Activated T-cell treated with anti-CD3 and anti-CD28 coated beads, Interleukin-2, amount 50 U/mL, for 48 hours (primary cell): ENCODE data around the gene CSPG5.

ENCODE experiments used
- DNase-seq, 2 experiments: peaks; one replicate each; pipeline ENCODE4 v3.0.0-alpha.2; 2020

CSPG5 gene

GRCh38 chr3:47583320-47584075 is 4.8 kb upstream of the CSPG5 start:
- DNase-seq = no peak

GRCh38 chr3:47581835-47582234 is 3.2 kb upstream of the CSPG5 start:
- no peak for DNase-seq

GRCh38 chr3:47581422-47581821 is 2.8 kb upstream of the CSPG5 start:
- DNase-seq = no peak

DNA sequence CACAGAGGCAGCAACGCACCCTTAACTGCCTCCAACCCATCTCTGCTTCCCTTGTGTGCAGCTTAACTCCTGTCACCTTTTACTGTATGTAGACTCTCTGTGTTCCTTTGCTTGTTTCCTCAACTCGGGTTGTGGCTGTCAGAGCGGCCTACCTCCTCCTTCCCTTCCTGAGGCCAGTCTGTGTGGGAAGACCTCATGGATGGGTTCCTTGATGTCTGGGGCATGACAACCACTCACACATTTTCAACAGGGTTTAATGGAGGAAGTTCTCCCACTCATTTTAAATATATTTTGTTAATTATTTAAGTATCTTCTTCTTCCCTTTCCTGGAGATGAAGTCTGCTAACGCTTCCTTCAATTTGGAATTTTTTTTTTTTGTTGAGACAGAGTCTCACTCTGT is 1.8 kb upstream of the CSPG5 start:
- no peak for DNase-seq

DNA sequence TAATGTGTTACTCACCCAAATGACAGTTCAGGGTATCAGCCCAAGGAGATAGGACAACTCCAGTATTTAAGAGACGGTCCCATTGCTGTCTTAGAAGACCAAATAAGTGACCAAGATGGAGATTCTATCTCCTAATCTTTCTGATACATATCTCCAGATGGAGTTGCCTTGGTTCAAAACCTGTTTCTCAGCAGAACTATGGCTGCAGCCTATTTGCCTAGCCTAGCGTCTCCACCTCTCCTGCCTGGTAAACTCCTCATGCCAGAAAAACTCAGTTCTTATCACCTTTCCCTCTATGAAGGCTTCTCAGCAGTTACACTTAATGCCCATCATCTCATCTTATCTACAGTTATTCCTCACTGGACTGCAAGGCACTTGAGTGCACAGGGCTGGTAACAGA is 1.2 kb upstream of the CSPG5 start:
- no peak for DNase-seq

GRCh38 chr3:47578119-47578632 is 489 bp downstream of the CSPG5 start:
- DNase-seq = peak; percentile 57 to 67

DNA sequence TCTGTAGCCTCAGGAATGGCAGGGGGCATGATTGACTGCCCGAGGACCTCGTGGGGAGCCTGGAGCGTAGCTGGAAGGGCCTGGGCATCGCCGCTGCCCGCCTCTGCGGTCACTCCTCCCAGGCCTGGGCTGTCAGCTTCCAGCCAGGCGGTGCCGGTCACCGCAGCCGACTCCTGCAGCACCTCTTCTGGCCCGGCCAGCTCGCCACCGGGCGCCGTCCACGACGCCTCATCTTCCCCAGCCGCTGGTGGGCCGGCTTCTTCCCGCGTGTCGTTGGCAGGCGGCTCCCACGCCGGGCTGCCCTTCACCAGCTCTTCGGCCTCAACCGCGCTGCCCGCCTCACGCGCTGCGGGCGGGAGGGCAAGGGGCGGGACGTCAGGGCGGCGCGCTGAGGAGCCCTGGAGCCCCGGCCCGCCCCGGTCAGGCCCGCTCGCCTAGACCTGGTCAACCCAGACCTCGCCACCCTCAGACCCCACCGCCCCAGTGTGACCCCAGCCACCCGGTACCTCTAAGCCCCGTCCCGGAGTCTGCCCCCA is 1.0 kb downstream of the CSPG5 start:
- DNase-seq = no peak

DNA sequence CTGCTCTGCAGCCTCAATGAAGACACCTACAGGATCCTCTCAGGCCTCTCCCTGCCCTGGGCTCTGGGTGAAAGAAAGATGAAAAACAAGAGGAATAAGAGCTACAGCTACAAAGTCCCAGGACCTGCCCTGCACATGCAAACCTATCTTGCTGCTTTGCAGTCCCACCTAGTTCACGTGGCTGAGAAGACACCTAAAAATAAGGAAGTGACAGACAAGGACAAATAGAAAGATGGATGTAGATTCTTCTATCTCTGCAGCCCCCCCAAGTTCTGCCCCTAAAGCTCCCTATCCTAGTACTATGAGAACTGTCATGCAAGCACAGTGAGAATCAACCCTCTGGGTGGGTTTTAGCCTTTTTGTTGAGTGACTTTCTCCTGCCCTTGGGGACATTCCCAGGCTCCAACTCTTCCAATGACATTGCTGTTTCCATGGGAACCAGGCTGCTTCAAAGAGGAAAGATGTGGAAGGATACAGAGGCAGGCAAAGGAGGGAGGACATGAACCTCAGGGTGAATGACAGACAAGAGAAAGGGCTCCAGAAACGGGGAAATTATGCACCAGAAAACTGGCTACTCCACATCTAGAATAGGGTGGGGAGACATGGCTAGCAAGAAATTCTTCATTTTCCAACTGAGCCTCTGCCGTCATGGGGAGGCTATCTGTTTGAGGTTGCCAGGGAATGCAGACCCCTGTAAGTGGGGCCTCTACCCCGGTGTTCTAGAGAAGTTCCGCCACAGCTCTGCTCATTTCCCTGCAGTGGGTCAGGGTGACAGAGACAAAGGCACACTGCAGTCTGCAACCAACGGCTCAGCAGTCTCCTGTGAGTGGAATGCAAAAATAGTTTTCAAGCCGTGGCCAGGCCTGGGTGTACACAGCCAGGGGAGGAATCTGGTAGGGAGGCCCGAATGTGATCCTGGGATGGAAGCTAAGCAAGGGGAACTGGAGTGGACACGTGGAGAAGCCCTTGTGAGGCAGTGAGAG is 5.2 kb downstream of the CSPG5 start:
- no peak for DNase-seq

GRCh38 chr3:47571391-47572175 is 7.1 kb downstream of the CSPG5 start:
- DNase-seq = no peak

GRCh38 chr3:47568901-47569300 is 9.8 kb downstream of the CSPG5 start:
- DNase-seq = no peak

- no peak for DNase-seq
These were observed 11.5 kb downstream of the CSPG5 start for GRCh38 chr3:47567149-47567548.

GRCh38 chr3:47566667-47567066 is 12.0 kb downstream of the CSPG5 start:
- DNase-seq = no peak

- no peak for DNase-seq
These were observed 12.7 kb downstream of the CSPG5 start for GRCh38 chr3:47565734-47566550.

DNA sequence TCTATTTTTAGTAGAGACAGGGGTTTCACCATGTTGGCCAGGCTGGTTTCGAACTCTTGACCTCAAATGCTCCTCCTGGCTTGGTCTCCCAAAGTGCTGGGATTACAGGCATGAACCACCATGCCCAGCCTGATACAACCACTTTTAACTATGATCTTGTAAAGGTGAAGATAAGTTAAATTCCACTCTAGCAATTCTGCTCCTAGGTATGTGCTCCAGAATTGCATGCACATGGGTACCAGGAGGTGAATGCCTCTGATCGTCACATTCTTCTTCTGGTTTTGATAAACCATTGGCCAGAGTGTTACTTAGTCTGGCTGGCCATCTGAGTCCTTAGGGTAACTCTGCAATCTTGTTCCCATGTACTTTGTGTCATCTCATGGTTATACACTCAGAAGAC is 22.3 kb downstream of the CSPG5 start:
- no peak for DNase-seq

GRCh38 chr3:47554335-47554734 is 24.3 kb downstream of the CSPG5 start:
- no peak for DNase-seq

DNA sequence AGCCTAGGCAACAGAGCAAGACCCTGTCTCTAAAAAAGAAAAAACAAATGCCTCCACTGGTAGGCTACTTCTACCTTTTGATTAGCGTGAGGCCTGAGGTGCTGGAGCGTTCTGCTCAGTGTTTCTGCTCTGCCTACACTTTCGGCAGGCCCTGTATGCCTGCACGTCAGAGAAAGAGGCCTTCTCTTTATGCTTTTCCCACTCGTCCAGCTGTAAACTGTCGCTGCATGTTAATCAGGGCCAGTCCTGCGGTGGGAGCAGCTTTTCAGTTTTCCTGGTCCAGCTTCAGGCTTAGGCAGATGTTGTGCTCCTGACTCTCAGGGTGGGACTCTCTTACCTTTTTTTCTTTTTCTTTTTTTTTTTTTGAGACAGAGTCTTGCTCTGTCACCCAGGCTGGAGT is 25.3 kb downstream of the CSPG5 start:
- DNase-seq = no peak

DNA sequence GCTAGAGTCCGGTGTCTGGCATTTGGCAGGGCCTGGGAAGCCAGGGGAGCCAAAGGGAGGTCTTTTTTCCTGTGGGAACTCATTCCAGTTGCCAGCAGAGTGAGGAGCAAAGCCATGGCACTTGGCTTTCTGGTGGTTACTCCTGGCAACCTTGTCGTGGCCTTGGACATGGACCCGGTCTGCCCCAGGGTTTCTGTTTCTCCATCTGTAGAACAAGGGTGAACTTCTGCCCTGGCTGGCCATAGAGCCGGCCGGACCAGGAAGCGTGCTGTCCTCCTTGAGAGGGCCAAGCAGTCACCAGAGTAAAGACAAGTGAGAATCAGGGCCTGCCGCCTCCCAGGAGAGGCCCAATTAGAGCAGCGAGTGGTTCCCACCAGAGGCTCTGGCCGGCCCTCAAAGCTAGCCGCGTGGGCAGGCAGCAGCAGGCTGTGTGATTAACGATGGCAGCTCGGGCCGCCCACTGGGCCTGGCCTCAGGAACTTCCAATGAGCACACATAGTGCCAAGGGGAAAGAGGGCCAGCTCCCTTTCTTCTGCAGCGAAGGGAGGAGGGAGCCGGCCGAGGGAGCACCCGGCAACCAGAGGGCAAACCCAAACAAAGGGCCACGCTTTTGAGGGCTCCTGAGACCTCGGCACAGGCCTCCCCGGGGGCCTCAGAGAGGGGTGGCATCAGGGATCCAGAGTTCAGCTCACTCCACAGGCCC is 36.0 kb downstream of the CSPG5 start:
- no peak for DNase-seq

GRCh38 chr3:47541583-47542108 is 37.0 kb downstream of the CSPG5 start:
- DNase-seq = no peak

GRCh38 chr3:47540281-47540680 is 38.4 kb downstream of the CSPG5 start:
- DNase-seq = no peak

DNA sequence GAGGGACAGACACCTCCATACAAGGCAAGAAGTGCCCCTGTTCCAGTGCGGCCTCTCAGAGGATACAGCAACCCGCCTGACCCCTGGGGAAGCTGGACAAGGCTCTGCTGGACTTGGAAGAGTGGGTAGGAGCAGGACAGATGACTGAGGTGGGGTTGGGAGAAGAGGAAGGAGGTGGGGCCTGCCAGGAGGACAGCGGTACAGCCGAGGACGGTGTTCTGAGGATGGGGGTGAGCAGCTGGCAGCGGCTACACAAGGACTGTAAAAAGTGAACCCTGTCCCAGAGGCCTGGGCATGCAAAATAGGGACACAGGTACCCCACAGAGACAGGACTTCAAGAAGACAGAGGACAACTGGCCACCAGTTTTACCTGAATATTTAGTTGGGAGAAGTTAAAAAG is 41.7 kb downstream of the CSPG5 start:
- DNase-seq = no peak
